CD1c-positive myeloid dendritic cell (primary cell): Measurements from ENCODE around the gene MRPL36.
"Not testable (repeated sequence)": the region's sequence is repeated elsewhere in the genome, so short reads cannot be mapped to it uniquely, and the experiment has no call there.

Experiments used
- DNase-seq: peaks from one replicate; pipeline ENCODE4 v3.0.0-alpha.2; 2016; ENCODE audit errors: extremely low spot score

MRPL36 gene

DNA sequence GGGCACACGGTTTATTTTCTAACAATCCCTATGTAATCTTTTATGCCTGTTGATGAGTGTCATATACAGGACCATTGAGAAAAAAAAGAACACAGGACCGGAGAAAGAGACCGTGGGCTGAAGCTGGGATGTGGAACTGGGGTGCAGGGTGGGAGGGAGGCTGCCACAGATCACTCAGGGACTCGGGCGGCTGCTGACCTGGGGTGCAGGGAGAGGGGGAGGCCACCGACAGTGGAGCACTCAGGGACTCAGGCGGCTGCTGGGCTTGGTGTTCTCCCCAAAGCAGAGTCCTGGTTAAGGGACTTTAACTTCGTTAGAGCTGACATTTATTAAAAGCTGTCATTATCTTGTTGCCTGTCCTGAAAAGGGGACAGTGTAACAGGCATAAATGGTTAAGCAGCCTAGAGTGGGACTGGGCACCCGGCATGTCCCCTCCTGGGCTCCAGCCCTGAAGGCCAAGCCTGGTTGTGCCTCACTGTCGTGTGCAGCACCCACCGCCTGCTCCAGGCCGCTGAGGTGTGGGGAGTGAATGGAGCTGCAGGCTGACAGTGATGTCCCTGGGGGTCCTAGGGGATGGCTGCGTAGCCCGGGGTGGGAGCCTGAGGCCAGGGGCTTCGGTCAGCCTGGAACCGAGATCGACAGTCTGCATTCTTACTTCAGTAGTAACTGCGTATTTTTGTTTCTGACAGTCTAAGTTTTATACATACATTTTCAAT lies 15.6 kb upstream of the MRPL36 start:
- no peak for DNase-seq

DNA sequence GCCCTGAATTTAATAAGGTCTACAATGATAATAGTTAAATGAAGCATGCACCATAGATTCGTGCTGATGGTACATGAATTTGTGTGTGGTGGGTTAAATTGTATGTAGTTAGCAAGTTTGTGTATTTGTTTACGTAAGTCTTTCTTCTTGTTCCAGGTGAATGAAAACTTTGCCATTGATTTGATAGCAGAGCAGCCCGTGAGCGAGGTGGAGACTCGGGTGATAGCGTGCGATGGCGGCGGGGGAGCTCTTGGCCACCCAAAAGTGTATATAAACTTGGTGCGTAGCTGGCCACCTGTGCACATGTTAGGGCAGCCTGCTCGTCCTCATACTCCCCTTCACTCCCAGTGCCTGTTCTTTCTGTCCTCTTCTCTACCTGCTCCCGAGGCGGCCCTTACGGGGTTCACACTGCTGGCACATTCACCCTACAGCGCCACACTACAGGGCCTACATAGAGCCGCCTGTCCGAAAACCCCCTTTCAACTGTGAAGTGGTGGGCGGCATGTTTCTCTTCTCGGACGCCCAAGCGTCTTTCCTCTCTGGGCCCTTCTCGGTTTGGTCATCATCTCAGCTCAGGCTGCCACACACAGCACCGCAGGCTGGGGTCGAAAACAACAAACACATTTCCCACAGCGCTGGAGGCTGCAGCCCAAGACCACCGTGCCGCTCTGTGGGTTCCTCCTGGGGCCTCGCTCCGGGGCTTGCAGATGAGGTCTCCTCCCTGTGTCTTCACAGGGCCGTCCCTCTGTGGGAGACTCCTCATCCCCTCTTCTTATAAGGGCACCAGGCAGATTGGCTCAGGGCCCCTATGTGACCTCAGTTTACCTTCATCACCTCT lies 14.8 kb upstream of the MRPL36 start:
- no peak for DNase-seq

DNA sequence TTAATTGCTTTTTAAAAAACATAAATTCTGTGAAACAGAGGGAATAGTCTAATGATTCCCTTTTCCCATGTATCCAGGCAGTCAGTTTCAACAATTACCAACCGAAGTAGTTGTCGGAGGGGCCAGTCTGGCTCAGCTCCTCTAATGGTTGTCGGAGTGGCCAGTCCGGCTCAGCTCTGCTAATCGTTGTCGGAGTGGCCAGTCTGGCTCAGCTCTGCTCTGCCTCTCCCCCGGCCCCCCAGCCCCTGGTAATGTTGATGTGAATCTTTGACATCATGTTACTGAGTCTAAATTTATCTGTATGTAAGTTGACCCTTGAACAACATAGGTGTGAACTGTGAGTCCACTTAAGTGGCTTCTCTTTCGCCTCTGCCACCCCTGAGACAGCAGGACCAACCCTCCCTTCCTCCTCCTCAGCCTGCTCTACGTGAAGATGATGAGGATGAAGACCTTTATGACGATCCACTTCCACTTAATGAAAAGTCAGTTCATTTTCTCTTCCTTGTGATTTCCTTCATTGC lies 11.0 kb upstream of the MRPL36 start:
- no peak for DNase-seq

DNA sequence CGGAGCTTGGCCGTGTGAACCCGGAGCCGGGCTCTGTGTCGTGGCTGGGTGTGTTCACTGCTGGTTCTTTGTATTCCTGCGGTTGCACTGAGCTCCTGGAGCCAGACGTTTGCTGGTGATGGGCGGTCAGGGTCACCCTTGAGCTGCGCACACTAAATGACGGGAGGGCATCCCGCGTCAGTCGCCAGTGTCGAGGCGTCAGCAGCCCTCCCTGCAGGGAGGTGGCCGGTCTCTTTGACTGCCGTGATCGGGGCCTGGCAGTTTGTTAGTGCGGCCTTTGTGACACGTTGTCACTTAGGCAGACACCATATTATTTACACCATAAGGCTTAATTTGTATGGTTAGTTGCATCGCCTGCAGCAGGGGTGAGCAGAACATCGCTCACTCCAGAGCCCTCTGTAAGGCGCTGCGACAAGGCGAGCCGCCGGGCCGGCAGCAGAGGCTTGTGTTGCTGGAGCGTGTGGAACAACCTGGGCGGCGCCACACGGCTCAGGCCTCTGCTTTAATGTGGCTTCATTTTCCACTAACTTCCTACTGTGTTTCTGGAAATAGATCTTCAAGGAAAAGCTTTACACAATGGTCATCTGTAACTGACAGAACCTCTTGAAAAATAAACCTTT lies 9.9 kb upstream of the MRPL36 start:
- no peak for DNase-seq

DNA sequence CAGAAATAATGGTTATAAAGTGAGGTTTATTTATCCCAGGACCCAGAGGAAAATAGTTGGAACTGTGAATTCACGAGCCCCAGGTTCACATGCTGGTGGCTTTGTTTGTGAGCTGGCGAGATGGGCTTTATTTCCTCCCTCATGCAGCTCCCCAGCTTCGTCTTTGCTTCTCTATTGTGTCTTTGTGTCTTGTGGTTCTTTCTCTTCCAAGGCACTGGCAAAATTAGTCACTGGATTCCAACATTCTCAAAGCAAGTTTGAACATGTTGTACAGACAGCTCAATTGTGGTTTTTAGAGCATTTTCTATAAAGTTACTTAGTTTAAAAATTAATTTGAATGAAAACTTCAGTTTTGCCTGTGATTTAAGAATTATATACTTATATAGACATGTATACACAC lies 8.8 kb upstream of the MRPL36 start:
- DNase-seq = no peak

DNA sequence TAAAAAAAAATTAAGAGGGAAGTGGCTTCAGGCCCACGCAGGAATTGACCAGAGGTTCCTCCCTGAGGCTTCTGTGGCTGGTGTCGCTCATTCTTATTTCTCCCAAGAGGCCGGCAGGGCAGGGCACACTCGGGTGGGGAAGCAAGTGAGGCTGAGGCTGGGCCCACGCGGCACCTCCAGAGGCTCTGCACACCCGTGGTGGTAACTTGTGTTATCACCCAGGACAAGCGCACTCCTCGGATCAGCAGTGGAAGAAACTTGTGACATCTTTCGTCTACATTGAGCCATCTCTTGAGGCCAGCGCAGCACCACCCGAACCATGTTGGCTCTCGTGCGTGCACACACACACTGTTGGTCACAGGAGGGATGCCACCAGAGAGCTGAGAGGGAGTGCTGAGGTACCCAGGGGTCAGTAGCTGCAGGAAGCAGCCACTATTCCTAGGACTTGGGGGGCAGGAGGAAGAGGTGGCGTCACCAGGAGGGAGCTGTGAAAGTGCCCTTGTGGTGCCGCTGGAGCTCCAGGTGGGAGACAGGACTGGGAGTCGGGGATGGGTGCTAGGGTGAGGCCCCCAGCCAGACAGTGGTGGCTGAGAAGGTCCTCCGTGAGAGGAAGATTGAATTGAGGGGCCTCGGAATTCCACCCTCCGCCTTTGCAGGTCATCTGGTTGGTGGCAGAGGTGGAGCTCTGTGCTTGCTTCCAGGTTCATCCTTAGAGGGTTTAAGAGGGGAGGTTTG lies 8.0 kb upstream of the MRPL36 start:
- DNase-seq = peak; percentile 44

DNA sequence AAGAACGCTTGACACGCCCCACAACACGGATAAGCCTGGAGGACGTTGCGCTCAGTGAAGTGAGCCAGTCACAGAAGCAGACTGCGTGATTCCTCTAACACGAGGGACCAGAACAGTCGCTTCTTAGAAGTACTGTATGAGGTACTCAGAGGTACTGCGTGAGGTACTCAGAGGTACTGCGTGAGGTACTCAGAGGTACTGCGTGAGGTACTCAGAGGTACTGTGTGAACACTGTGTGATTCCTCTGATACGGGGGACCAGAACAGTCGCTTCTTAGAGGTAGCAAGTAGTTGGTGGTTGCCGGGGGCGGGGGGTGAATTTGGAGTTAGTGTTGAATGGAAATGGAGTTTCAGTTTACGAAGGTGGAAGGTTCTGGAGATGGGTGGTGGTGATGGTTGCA lies 7.3 kb upstream of the MRPL36 start:
- no peak for DNase-seq

DNA sequence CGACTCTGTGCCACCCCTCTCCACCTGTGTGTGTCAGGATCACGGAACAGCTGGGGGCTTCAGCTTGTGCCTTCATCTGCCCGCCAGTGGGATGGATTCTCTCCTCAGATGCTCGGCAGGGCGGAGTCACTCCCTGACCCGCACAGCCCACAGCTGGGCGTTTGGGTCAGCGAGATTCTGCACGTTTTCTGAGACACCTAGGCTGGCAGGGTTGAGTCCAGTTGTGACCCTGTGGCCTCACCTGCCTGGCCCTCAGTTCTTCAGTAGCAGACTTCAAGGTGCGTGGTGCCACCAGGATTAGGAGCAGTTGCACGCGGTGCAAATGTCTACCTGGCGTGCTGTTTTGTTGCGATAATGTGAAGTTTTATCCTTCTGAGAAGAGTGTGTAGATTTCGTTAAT lies 6.6 kb upstream of the MRPL36 start:
- no peak for DNase-seq

DNA sequence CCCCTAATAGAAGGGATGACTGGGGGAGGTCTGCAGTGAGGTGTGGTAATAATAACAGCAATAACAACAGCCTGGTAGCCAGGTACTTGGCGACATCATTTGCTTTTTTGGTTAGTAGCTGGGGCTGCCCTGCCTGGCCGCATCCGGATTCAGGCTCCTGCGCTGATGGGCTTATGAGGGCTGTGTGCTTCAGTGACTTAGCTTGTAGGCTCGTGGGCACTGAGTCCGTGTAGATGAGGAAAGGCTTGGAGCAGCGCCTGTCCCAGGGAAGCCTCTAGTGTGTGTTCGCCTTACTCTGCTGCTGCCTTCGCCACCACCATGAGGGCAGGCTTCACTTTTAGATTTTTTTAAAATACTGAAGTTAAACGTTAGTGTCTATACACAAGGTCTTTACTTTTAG lies 6.1 kb upstream of the MRPL36 start:
- DNase-seq = no peak

DNA sequence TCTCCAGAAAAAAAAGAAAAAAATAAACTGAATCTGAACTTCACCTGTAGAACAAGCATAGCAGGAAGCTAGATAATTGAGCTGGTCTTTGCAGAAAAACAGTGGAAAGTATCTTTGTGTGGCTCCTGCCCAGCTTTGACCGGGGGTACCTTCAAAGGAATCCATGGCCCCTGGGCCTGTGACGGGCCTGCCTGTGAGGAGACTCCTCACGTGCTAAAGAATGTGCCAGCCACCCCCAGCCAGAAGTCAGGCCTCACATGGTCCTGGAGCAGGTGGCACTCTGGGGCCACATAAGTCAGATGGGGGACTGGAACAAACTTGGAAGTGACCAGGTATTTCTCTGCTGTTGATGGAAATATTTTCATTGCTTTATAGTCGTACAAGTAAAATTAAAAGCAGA lies 5.7 kb upstream of the MRPL36 start:
- no peak for DNase-seq

DNA sequence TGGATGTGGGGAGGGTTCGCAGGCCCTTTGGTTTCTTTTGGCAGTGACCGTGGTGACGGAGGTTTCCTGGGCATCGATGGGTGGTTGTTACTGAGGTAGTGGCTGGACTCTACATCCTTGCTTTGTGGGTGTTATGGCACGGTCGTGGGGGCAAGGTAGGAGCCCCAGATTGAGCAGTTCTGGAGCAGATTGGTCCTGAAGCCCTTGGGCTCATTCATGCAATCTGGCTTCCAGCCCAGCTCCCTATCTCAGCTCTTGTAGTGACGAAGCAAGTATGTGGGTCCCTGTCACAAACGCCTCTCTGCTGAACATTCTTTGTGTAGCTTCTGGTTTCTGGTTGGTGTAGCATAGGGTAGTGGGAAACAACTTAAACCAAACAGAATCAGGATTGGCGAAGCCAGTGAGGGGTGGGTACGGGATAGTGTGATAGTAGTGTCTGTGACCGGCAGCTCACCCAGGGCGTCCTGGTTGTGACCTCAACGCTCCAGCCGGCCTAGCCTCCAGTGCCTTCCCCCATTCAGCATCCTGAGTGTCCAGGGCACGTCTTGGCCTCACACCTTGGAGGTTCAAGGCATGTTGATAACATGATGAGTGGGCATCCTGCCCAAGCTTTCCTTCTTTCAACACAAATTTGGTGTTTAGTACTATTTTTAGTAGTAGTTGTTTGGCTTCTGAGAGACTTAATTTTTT lies 4.5 kb upstream of the MRPL36 start:
- DNase-seq = no peak

DNA sequence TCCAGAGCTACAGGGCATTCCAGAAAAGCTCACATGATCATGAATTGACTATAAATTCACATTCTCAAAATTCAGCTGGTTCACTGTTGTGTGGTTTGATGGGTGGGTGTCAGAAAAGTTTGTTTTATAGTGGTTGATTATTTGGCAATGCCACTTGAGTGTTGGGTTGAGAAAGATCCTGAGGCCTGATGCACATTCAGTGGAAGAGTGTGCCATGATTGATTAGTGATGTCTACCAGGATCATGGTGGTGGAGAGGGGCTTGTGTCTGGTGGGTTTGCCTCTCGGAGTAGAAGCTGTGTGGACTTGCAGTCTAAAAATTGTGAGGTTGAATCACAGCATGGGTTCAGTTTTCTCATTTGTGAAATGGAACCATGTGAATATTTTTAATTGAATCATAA lies 3.6 kb upstream of the MRPL36 start:
- DNase-seq = no peak

DNA sequence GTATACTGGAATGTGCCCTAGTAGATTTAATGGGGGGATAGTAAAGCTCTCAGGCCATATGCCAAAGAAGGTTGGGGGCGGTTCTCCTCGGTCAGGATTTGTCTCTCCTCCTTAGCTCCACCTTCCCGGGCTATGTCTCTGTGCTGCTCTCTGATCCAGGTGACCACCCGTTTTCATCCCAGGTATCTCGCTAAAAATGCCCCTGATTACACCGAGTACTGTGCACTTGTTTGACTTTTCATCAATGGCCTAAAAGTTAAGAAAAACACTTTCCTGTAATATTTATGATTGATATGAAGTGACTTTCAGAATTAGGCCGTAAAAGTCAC lies 2.3 kb upstream of the MRPL36 start:
- no peak for DNase-seq

DNA sequence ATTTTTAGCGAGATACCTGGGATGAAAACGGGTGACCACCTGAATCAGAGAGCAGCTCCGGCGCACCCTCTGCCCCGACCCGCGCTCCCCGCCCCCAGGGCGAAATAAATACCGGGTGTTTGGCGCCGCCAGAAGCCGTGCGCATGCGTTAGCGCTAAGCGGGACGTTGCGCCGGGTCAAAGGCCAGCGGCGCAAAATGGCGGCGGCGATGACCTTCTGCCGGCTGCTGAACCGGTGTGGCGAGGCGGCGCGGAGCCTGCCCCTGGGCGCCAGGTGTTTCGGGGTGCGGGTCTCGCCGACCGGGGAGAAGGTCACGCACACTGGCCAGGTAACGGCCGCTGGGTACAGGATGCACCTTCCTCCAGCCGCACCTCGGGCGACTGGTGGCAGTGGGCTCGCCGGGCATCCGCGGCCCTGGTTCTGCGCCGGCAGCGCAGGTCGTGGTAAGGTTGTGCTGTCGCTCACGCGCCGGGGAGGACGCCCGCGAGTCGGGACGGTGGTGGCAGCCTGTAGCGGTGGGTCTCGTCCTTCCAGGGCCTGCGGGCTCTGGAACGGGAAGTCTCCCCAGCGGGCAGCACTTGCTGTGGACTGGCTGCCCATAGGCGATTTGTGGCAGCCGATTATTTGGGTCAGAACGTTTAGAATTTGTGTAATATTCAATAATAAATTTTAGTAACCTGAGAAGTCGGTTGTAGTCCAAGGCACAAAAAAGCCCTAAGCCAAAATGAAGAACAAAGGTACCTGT lies 1.8 kb upstream of the MRPL36 start, which contains the start of gene NDUFS6:
TSS of gene NDUFS6 (plus strand) at position 186 of the 745 bp plus-strand sequence. CDS start at position 197, 11 bp downstream.
- peak; percentile 90 for DNase-seq

DNA sequence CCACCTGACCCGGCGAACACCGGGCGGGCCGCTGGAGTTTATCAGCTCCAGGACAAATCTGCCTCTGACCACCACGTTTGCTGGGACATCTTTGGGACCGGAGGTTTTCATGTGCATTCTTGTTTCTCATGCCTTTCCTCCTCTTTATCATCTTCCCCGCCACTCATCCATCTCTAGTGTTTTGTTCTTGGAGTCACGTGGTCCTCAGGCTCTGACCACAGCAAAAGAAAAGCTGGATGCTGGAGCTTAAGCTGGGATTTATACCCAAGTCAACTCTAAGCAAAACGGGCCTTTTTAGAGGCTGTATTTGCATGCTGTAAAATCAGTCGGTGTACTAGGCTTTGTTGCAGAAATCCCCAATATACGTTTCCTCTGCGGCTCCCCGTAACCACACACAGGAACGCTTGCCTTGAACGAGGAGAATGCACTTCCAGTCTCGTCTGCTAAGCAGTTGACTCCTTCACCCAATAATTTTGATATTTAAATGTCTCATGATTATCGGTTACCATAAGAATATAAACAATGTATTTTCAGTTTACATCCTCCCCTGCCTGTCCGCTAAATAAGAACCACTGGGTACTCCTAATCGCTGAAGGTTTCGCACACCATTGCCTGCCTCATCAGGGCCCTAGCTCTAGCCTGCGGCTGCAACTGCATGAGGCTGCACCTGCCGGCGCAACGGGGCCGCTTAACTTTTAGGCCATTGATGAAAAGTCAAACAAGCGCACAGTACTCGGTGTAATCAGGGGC lies 1.0 kb upstream of the MRPL36 start:
- peak; percentile 18 for DNase-seq

DNA sequence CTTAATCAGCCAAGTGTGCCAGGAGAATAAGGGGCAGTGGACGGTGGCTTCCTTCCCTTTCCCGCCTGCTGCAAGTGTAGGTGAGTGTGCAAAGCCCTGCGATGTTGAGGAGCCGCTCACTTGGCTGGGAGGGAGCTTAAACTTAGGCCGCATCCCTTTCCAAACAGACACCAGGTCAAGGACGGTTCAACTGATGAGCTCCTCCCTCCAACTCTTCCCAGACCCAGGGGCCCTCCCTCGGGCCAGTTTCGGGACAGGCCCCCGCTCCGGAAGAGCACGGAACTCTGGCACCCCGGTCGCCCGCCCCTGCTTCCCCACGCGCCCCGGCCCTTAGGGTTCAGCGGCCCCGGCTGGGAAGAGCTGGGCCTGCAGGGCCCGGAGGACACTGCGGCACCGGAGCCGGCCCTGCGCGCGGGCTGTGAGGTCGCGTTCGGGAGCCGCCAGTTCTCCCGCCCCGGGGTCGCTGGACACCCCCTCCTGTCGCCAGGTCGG lies 481 bp downstream of the MRPL36 start:
- DNase-seq = peak; percentile 48

DNA sequence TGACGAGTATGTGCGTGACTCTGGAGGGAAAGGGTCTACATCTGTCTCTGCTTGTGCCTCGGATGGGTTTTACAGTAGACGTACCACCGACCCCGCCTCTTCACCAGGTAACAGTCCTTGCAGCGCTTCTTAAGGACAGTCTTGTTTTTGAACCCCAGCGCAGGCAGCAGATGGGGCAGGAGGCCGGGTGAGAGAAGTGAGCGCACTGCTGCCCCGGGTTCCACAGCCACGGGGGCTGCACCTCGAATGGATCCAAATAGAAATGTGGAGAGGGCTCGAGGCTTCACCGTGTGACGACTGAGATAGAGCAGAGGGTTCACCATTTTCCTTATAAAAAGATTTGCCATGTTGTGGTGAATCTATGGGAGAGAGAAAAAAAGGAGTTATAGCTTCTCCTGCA lies 1.0 kb downstream of the MRPL36 start:
- DNase-seq = not testable (repeated sequence)

DNA sequence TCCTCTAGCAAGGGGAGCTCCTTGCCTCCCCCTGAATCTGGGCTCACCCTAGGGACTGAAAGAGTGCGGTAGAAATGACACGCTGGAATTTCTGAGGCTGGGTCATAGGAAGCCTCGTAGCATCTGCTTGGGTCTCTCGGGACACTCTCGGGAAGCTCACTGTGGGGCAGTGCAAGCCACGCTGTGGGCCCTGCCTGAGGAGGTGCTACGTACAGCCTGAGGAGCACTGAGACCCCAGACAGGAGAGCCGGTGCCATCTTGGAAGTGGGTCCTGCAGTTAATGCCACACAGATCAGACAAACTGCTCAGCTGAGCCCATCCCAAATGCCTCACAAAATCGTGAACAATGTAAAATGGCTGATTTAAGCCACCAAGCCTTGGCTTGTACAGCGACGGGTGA lies 1.8 kb downstream of the MRPL36 start:
- no peak for DNase-seq

DNA sequence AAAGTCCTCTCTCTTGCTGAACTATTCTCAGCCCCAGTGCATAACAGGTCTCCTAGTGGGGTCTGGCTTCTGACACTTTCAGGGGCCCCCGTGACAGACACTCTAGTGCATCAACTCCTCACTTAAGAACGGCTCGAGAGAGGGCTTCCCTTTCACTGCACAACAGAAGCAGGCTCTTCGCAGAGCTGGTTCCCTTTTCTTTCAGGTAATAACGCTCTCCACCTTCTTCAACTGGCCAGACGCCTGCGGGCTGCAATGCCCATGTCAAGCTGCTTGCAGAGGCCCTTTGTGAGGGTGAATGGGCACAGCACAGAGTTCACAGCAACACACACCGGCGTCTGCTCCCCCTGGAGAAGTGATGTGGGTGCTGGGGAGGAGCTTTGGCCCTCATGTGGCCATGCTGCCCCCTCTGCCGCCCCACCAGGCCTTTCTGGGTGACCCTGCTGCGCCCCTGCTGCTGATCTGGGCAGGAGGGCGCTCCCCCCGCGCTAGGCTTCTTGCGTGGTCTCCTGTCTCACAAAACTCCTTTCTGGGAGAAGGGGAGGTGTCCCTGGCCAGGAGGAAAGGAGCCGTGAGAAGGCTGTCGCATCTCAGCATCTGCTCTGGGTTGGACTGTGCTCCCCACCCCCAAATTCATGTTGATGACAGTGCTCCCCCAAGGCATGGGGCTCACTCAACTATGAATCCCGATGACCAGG lies 2.4 kb downstream of the MRPL36 start:
- DNase-seq = no peak
